ENCODE measurements around the gene MPZL2.
"Not testable (repeated sequence)": the region's sequence is repeated elsewhere in the genome, so short reads cannot be mapped to it uniquely, and the experiment has no call there.

The MPZL2 gene

GRCh38 chr11:118263695-118264568 lies at the start of gene MPZL2:
Gene MPZL2, minus strand, starts transcription at chr11:118264297. Its CDS starts 144 bp downstream, at chr11:118264153.
- DNase-seq (ENCODE audit: low read depth), result no peak

GRCh38 chr11:118313242-118313641 lies 49.1 kb upstream of the MPZL2 start:
- no peak for DNase-seq (ENCODE audit: low read depth)

DNA sequence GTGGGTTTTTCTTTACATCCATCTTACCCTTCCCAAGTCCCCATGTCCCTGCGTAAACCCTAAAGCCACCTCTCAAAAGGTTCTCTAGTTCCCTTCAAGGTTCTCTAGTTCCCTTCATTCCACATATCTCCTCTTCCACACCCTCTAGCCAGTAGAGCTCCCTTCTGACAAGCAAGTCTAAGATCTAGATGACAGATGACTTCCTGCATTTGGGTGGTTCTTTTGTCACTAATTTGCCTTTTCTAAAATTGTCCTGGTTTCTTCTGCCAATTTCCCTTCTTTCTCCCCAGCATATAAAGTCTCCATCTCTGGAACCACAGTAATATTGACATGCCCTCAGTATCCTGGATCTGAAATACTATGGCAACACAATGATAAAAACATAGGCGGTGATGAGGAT lies 48.2 kb upstream of the MPZL2 start:
- DNase-seq (ENCODE audit: low read depth), result no peak

GRCh38 chr11:118311518-118311917 lies 47.4 kb upstream of the MPZL2 start:
- DNase-seq (ENCODE audit: low read depth), result no peak

- DNase-seq (ENCODE audit: low read depth), result no peak
These were observed 46.8 kb upstream of the MPZL2 start for GRCh38 chr11:118310781-118311485.

- DNase-seq (ENCODE audit: low read depth), result no peak
These were observed 46.2 kb upstream of the MPZL2 start for GRCh38 chr11:118310271-118310670.

GRCh38 chr11:118308995-118309528 lies 45.0 kb upstream of the MPZL2 start:
- not testable (repeated sequence) for DNase-seq (ENCODE audit: low read depth)

- DNase-seq (ENCODE audit: low read depth), result no peak
These were observed 42.5 kb upstream of the MPZL2 start for GRCh38 chr11:118306556-118306955.

GRCh38 chr11:118305726-118306125 lies 41.6 kb upstream of the MPZL2 start:
- no peak for DNase-seq (ENCODE audit: low read depth)

- no peak for DNase-seq (ENCODE audit: low read depth)
These were observed 40.6 kb upstream of the MPZL2 start, which contains the start of gene CD3E for GRCh38 chr11:118304568-118305248. Gene CD3E, plus strand, starts transcription at chr11:118304730. Its CDS starts 223 bp downstream, at chr11:118304953.

DNA sequence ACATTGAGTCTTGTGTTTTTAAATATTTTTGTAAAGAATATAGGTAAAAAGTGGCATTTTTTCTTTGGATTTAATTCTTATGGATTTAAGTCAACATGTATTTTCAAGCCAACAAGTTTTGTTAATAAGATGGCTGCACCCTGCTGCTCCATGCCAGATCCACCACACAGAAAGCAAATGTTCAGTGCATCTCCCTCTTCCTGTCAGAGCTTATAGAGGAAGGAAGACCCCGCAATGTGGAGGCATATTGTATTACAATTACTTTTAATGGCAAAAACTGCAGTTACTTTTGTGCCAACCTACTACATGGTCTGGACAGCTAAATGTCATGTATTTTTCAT lies 40.1 kb upstream of the MPZL2 start:
- no peak for DNase-seq (ENCODE audit: low read depth)

DNA sequence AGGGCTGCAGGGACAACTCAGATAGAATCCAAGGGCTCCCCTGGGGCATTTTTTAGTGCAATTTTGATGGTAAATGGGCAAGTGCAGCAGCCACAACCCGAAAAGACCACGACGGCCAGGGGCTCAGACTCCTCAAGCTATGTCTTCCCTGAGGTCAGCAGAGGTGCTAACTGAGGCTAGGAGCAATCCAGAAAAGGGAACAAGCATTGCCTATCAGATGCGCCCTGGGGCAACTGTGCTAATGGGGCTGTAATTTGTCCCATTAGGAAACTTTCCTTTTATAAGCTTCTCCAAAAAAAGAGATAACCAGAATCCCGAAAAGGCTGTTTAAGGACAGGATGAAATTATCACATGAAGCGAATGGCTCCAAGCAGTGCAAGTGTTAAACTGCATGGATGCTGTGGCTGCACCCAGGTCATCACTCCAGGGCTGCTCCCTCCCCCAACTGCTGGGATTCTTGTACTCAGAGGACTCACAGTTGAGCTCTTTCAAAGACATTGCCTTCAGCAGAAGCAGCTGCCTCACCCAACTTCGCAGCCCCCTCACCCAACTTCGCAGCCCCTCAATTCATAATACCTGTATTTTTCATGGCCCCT lies 37.6 kb upstream of the MPZL2 start:
- no peak for DNase-seq (ENCODE audit: low read depth)

DNA sequence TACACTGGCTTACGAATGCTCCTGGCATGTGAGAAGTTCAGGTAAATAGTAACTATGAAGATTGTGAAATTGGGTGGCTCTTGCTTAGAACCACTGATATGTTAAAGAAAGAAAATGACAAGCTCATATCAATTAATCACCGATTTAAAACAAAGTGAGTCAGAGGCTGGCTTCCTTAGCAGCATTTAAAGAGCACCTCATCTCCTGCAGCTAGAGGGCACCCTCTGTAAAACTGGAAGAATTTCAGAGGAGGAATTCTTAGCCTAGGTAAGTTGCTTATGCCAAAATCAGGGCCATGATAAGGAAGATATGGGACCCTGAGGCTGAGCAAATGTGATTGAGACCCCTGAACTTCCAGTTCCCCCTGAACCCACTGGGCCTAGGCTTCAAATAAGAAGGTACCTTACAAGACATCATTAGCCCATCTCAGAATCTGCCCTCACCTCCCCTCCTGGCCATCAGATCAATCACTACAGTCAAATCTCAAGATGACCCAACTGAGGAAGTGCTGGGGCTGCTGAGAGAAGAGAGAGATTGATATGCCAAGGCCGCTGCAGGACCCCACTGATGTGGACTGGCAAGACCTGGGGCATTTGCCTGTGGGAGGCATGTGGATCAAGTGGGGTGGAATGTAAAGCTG lies 31.8 kb upstream of the MPZL2 start:
- DNase-seq (ENCODE audit: low read depth), result no peak

GRCh38 chr11:118295199-118295598 lies 31.1 kb upstream of the MPZL2 start:
- no peak for DNase-seq (ENCODE audit: low read depth)

DNA sequence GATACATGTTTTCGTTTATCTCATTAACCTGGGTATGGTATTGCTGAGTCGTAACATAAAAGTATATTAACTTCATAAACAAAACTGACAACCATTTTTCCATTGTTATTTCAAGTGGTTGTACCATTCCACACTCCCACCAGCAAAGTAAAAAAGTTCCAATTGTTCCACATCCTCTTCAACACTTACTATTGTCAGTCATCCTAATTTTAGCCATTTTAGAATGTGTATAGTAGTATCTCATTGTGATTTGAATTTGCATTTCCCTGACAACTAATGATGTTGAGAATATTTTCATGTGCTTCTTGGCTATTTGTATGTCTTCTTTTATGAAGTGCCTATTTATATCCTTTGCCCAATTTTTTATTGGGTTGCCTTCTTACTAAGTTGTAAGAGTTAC lies 30.0 kb upstream of the MPZL2 start:
- DNase-seq (ENCODE audit: low read depth), result no peak

GRCh38 chr11:118291477-118292135 lies 27.5 kb upstream of the MPZL2 start:
- DNase-seq (ENCODE audit: low read depth), result no peak

GRCh38 chr11:118290923-118291322 lies 26.8 kb upstream of the MPZL2 start:
- DNase-seq (ENCODE audit: low read depth), result no peak

DNA sequence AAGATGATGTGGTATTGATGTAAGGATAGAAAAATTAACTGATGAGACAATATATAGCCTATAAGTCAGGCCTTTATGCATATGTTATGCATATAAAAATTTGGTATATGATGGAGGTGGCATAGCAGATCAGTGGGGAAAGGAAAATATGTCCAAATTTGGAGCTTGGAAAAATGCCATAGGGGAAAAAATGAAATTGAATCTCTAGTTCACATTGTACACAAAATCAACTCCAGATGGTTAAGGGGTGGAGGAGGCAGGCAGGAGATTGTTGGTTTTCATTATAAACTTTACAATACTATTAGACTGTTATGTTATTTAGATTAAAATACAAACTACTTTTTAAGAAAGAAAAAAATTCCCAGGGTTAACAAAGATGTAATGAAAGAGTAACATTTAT lies 25.3 kb upstream of the MPZL2 start:
- DNase-seq (ENCODE audit: low read depth), result no peak

GRCh38 chr11:118287006-118287405 lies 22.9 kb upstream of the MPZL2 start:
- no peak for DNase-seq (ENCODE audit: low read depth)

GRCh38 chr11:118286545-118286944 lies 22.4 kb upstream of the MPZL2 start:
- no peak for DNase-seq (ENCODE audit: low read depth)

DNA sequence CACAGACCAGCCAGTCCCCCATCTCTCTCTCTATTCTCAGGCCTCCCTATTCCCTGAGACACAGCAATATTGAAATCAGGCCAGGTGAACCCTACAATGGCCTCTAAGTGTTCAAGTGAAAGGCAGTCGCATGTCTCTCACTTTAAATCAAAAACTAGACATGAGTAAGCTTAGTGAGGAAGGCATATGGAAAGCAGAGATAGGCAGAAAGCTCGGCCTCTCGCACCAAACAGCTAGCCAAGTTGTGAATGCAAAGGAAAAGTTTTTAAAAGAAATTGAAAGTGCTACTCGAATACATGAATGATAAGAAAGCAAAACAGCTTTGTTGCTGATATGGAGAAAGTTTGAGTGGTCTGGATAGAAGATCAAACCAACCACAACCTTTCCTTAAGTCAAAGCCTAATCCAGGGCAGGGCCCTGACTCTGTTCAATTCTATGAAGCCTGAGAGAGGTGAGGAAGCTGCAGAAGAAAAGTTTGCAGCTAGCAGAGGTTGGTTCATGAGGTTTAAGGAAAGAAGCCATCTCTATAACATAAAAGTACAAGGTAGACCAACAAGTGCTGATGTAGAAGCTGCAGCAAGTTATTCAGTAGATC lies 19.8 kb upstream of the MPZL2 start:
- no peak for DNase-seq (ENCODE audit: low read depth)
